Measurements from ENCODE around the gene P2RY12.

The P2RY12 gene

GRCh38 chr3:151330899-151331298 is 53.7 kb downstream of the P2RY12 start:
- DNase-seq, result no peak

GRCh38 chr3:151330379-151330778 is 54.2 kb downstream of the P2RY12 start:
- DNase-seq, result no peak

DNA sequence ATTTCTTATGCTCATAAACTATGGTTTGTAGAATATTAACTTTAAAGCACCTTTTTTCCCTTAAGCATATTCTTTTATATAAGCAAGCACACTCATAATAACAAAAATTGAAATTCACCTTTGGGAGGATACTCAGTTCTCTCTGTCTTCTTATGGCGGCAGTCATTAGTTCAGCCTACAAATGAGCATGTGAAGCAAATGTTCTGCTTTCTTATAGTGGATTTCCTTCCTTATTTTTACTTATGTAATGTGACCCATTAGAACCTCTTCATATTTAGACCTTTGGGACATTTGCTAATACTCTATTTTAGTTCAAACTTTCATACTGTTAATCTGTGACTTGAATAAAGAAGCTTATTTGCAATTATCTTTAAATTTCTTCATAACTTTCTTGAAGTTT is 55.2 kb downstream of the P2RY12 start, which contains the start of gene P2RY13:
Gene P2RY13, minus strand, starts transcription at position 187 of the 400 bp plus-strand sequence. Its CDS starts 21 bp downstream, at position 166.
- DNase-seq, result no peak

DNA sequence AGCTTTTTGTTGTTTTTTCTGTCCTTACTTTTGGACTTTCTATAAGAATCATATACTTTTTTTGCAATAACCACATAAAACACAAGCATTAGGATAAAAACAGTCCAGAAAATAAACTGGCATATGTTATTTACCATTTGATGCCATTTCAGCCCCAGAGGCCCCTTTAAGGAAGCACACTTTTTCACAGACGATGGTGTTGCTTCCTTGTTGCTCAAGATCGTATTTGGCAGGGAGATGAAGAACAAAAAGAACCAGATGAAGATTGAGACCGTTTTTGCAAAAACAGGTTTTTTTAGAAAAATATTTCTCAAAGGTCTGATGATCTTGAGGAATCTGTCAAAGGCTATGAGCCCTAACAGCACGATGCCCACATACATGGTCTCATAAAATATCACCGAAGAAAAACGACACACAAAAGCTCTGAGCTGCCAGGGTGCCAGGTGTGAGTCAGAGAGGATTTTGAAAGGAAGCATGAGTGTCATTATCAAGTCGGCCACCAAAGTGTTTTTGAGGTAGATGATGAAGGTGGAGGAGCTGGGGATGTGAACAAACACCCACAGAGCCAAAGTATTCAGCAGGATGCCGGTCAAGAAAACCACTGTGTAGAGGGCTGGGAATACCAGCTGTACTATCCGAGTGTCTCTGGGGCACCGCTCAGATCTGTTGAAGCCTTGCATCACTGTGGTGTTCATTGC is 56.1 kb downstream of the P2RY12 start:
- DNase-seq, result no peak

DNA sequence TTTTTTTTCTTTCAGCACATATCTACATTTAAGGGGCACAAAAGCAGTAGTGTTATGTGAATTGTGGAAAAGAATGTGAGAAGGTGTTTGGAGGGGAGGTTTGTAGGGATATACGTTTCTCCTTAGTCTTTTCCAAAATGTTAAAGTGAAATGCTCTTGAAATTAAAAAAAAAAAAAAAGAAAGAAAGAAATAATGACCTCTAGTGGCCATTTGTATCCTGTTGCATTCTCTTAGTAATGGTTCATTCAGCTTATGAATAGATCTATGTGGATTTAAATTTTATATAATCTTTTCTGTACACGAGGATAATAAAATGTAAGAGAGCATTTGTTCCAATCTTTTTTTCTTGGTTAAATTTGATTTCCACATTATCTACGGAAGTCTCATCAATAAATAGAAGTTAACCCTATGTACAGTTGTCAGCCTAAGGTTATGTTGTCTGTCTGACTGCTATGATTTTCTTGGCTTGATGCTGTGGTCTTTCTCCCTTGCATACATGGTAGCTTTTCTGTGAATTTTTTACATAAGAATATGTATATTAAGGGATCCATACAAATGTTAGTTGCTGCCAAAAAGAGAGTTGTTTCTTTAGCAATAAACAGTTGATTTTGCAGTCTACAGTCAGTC is 56.9 kb downstream of the P2RY12 start:
- DNase-seq, result no peak

GRCh38 chr3:151322511-151322910 is 62.0 kb downstream of the P2RY12 start:
- no peak for DNase-seq

GRCh38 chr3:151321526-151321925 is 63.0 kb downstream of the P2RY12 start:
- DNase-seq, result no peak

DNA sequence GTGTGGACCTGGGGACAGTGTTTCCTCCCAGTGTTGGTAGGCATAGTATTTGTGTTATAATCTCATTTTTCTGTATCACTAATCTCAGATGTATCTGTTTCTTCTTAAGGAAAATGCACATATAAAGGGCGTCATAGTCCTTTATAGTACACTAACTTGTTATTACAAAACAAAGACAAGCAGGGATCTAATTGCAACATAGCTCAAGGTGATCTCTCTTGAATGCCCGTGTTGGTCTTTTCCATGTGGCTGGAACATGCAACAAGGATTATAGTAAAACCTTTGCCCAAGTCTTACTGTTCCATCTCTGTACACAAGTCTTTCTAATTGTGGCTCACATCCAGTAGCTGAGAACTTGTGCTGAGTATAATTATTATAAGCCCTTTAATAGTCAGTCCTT is 64.4 kb downstream of the P2RY12 start:
- DNase-seq, result no peak

- no peak for DNase-seq
Observed at GRCh38 chr3:151319628-151320027, 64.9 kb downstream of the P2RY12 start.

- DNase-seq, result peak; percentile 8
Observed at GRCh38 chr3:151318991-151319390, 65.6 kb downstream of the P2RY12 start.

GRCh38 chr3:151318313-151318712 is 66.2 kb downstream of the P2RY12 start:
- peak; percentile 4 for DNase-seq

DNA sequence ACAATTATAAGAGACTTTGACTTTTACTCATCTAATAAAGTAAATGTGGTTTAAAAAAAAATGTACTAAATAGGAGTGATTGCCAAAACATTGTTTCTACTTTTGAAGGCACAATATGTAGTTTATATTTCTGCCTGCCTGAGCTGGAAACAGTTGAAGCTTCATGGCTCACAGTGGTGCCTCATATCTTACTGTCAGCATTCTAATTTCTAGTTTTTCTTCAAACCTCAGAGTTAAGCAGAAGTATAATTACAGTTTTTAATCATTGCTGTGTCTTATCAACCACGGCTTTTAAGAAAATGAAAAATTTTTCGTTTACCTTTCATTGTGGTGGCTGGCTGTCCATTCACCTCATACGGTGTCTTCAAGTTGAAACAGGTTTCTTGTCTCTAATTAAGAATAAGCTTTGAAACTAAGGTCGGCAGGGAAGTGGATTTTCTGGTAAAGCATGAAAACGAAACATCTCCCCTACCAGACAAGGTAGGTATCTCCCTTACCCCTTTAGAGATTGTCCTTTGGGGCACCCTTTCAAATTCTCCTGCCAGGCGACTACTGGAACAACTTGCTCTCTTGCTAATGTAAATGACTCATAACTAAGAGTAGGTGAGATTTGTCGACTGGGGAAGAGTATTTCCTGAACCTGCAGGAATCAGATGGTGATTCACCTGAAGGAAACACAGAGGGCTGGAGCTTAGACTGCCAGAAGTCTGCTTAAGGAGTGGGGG is 68.1 kb downstream of the P2RY12 start, which contains the start of gene GPR87:
Gene GPR87, minus strand, starts transcription at position 554 of the 725 bp plus-strand sequence. CDS start 16,720 bp downstream, outside the sequence.
- peak; percentile 15 for DNase-seq

- DNase-seq, result no peak
Observed at GRCh38 chr3:151315846-151316245, 68.7 kb downstream of the P2RY12 start.

DNA sequence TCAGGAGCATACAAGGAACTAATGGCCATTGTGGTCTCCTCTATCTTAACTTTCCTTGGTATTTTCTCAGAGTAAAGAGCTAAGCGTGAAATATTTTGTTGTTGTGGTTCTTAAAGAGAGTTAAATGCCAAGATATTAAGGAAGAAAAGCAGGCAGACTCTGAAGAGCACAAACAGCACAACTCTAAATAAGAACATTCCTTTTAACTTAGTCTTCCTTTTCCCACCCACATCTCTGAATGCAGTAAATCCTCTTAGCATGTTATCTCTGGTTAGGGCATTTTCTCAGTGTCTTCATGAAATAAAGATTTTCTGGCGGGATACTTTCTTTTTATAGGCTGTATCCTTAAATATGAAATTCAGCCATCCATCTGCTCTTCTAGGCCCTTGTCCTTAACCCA is 69.4 kb downstream of the P2RY12 start:
- no peak for DNase-seq

DNA sequence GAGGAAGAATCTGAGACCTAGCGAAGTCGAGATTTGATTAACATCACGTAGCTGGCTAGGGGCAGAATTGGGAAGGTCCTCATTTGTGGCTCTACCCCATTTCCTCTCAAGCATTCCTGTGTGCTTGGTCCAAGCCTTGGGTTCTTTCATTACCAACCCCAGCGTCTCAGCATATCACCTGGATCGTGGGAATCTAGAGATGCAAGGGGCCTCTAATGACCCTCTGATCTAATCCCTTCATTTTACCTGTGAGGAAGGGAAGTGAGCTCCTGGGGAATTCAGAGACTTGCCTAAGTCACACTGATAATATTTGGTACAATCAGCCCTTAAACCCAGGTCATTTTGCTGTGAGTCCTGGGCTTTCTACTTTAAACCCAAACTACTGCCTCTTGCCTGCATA is 70.0 kb downstream of the P2RY12 start:
- DNase-seq, result no peak

DNA sequence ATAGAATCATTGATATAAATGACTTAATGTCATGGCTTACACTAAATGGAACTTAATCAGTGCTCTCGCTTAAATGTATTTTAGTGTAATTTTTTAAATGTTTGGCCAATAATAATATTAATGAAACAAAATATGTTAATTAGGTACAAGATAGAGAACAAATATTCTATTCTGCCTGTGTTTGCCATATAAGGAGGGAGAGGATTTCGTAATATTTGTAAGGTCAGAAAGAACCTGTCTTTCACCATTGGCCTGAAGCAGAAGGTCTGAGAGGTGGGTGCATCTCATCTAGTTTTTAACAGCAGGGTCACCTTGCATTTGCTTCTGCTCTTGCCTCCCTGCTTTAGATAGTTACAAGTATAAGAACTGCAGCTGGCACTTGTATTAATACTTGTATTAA is 70.4 kb downstream of the P2RY12 start:
- no peak for DNase-seq

DNA sequence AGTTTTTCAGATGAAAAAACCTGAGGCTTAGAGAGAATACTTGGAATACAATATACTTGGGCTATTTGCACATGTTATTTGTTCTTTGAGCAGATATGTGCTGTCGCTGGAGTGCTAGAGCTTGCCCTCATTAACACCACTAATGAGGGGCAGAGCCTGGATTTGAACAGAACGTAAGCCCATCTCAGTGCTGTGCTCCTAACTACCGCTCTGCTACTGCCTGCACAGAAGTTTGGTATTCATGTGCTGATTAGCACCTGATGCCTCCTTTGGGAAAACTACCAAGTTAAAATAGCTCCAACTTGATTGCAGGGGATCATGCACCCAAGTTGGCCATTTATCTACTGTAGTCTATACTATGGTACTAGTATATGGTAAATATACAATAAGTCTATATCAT is 71.6 kb downstream of the P2RY12 start:
- no peak for DNase-seq

DNA sequence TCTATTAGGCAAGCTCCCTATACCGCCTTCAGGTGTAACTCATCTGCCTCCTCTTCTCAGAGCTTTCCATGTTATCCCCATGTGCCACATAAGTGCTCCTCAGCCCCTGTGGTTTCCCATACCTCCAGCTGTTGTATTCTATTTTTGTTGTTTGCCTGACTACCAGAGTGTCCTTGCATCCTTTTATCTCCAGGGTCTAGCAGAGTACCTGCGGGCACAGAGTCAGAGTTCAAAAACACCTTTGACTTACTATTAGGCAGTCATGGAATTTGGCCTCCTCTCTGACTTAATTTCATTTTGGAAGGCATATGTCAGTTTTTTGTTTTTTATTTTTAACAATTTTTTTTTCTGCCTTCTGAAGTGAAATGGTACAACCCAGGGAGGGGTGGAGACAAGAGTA is 75.0 kb downstream of the P2RY12 start:
- DNase-seq, result no peak

DNA sequence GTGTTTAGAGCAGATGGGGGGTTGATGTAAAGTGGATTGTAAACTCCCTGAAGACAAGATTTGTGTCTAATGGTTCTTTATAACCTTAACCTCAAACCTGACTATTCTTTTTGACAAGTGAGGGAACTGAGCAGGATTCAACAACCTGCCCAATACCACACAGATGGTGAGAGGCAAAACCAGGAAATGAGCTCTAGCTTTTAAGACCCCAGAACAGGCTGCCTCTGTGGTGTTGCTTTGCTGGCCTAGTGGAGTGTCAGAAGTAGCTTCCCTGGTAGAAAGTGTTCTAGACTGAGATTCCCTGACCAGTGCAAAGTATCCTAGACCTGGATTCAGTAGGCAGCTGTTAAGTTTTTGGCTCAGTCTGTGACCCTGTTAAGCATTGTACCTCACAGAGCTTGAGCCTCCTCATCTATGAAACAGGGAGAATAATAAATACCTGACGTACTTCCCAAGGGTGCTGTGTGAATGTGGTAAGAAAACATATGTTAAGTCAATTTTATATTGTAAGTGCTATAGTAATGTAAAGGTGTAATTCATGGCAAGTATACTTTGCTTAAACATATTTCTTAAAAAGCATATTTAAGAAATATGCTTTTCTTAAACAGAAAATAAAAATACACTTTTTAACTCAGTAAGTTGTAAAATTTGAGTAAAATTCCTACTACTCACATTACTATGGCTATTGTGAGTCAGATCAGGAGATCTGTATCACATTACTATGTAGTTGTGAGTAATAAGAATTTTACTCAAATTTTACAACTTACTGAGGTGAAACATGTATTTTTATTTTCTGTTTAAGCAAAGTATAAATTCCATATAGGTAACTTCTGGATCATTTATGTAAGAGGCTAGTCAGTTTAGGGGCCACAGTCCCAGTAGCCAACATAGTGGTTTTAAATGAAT is 76.7 kb downstream of the P2RY12 start:
- no peak for DNase-seq

DNA sequence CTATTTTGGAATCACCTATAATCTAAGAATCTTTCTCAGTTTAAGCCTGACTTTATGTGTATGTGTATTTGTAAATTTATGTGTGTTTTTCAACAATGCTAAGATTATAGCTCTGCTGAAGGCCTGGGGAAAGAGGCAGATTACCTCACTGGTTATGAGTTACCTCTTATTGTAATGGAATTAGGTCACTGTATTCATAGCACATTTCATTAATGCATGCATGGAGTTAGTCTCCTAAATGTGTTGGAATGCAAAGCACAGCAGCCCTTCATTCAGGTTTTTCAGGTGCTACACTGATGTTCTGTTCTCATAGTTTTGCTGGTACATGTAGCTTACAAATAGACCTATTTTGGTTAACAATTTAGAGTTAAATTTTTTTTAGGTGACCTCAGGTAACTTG is 77.4 kb downstream of the P2RY12 start:
- peak; percentile 23 for DNase-seq

DNA sequence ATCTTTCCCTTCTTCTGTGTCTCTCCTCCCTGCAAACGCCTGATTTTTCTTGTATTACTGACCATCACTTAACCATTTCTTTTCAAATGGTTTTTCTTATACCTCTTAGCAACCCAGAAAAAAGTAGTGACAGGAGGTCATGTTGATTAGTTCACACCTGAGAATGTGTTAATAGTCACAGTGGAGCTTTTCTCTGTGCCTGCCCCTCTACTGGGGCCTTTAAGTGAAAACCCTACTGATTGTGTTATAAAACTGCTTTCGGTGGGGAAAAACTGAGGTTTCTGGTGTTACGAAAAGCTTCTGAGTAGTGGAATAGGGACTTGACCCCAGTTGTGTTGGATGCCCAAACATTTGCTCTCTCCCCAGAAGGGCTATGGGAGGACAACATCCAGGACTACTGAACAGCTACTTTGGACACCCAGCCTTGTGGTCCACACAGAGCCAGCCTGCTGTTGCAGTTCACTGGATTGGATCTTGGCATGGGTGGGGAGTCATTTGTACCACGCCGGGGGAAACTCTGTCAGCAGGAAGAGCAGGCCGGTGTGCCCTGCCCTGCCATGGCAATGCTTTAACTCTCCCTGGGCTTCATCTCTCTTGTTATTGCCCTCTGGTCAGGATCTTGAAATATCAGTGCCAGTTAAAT is 78.3 kb downstream of the P2RY12 start:
- DNase-seq, result no peak

- DNase-seq, result no peak
Observed at GRCh38 chr3:151305775-151306151, 78.8 kb downstream of the P2RY12 start.

Data from eye (tissue), 1 donor.